Testis (tissue), 3 donors: ENCODE measurements around the gene POLR3K. TPM values are rescaled to one million over a fixed set of nuclear protein-coding genes. Genes with fewer than 3 reads are reported as not detected.
"Not testable (repeated sequence)": the region's sequence is repeated elsewhere in the genome, so short reads cannot be mapped to it uniquely, and the experiment has no call there.

ENCODE experiments used
- DNase-seq: peaks from one replicate; pipeline ENCODE4 v3.0.0-alpha.2; 2019
- H3K27ac ChIP-seq, 2 donors: fragments of 200-600 bp; sonication (generic); one replicate each; pipeline ENCODE4 v1.5.1; 2019
- H3K27me3 ChIP-seq: fragments of 200-600 bp; sonication (generic); one replicate; pipeline ENCODE4 v1.5.1; 2019
- H3K36me3 ChIP-seq: fragments of 200-600 bp; sonication (generic); one replicate; pipeline ENCODE4 v1.5.1; 2017; ENCODE audit warnings: low read depth; ENCODE audit errors: missing control alignments
- H3K4me1 ChIP-seq: fragments of 200-600 bp; sonication (generic); one replicate; pipeline ENCODE4 v1.5.1; 2019
- H3K4me3 ChIP-seq, 2 donors: fragments of 200-600 bp; sonication (generic); one replicate each; pipeline ENCODE4 v1.5.1; 2017 to 2019
- H3K9me3 ChIP-seq: fragments of 200-600 bp; sonication (generic); one replicate; pipeline ENCODE4 v1.5.1; 2017
- POLR2A ChIP-seq: fragments of 450-650 bp; IDR thresholded peaks from one replicate; pipeline ENCODE4 v1.6.1; 2017; ENCODE audit warnings: antibody characterized with exemption, mild to moderate bottlenecking, moderate library complexity
- WGBS, 2 donors: methylation state at CpG; one replicate each; pipeline ENCODE4 v1.1.5; 2018; 5-methylcytosine and 5-hydroxymethylcytosine counted together
- intact Hi-C: fragments of 100-400 bp; cut with DNase I; formaldehyde crosslinking; loops from one replicate; pipeline ENCODE4 v1.15.1; 2023; ENCODE audit warnings: low total_unique reads
- polyA plus RNA-seq: library from polyadenylated mRNA; stranded (reverse); fragments of 350-450 nt; fragmentation: Illumina TruSeq; extraction: RNeasy Lipid Tissue Mini Kit (QIAGEN cat#74804); gene quantifications from one replicate; pipeline ENCODE4 v1.2.3, GENCODE V29; 2014; ENCODE audit warnings: low read depth, low replicate concordance; ENCODE audit not compliant: insufficient read depth
- total RNA-seq, 2 donors: library from RNA; depleted of rRNA; stranded (reverse); fragments of >200 nt; gene quantifications; one replicate each; pipeline ENCODE4 v1.2.3, GENCODE V29; 2016
- TF ChIP-seq, protein P1 (sequence below), 3 experiments: fragments of 450-650 bp in 2 of 3; fragments of 200-600 bp in 1 of 3; sonication (generic) in 1 of 3; IDR thresholded peaks; one replicate each; pipeline ENCODE4 v1.5.1; 2016 to 2019; ENCODE audit warnings: antibody characterized with exemption in 3 of 3, mild to moderate bottlenecking in 2 of 3, moderate library complexity in 1 of 3

Gene POLR3K
- total and polyA plus RNA-seq, 3 donors from 2014 or later: 2.4 to 6.5 (median 3.0) TPM

DNA sequence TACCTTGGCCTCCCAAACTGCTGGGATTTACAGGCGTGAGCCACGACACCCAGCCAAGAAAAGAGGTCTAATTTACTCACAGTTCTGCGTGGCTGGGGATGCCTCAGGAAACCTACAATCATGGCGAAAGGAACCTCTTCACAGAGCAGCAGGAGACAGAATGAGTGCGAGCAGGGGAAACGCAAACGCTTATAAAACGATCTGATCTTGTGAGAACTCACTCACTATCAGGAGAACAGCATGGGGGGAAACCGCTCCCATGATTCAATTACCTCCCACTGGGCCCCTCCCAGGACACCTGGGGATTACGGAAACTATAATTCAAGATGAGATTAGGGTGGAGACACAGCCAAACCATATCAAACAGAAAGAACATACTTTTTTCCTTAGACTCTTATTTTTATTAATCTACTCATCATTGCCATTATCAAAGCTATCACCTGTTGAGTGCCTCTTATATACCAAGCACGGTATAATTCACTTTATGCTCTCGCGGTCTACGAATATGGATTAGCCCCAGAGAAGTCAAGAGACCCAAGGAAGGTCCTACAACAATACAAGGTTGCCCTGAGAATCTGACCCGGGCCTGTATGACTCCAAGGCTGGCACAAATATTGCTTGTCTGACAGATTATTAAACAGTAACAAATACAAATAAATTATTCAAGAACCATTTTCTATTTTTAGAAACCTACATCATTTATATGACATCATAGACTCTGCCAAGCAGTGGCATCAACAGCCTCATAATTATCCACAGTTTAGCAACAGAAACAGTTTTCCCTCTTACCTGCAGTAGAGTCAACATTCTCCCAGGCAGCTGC lies 2.4 kb downstream of the POLR3K start:
- Histone ChIP-seq H3K4me1 (peaks cover 4% of the 10 kb centered on the region), H3K4me3 (no peak overlapping the region), H3K27ac (no peak overlapping the region), H3K27me3 (no peaks in the 10 kb centered on the region), H3K9me3 (no peaks in the 10 kb centered on the region), H3K36me3 (no peaks in the 10 kb centered on the region)
- DNase-seq: no peak
- intact Hi-C loops: no loop called here
- 90 to 93% methylated on average over 15 of the region's 15 CpGs for WGBS, 2 donors
- TF ChIP-seq POLR2A: no peak
- TF ChIP-seq, protein P1, sequence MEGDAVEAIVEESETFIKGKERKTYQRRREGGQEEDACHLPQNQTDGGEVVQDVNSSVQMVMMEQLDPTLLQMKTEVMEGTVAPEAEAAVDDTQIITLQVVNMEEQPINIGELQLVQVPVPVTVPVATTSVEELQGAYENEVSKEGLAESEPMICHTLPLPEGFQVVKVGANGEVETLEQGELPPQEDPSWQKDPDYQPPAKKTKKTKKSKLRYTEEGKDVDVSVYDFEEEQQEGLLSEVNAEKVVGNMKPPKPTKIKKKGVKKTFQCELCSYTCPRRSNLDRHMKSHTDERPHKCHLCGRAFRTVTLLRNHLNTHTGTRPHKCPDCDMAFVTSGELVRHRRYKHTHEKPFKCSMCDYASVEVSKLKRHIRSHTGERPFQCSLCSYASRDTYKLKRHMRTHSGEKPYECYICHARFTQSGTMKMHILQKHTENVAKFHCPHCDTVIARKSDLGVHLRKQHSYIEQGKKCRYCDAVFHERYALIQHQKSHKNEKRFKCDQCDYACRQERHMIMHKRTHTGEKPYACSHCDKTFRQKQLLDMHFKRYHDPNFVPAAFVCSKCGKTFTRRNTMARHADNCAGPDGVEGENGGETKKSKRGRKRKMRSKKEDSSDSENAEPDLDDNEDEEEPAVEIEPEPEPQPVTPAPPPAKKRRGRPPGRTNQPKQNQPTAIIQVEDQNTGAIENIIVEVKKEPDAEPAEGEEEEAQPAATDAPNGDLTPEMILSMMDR (IDR thresholded peaks at IDR 0.05): no peak

GRCh38 chr16:47234-47633 lies 6.2 kb downstream of the POLR3K start:
- Histone ChIP-seq H3K27ac (no peak overlapping the region), H3K4me1 (no peaks in the 10 kb centered on the region), H3K4me3 (no peak overlapping the region), H3K27me3 (no peaks in the 10 kb centered on the region), H3K9me3 (no peaks in the 10 kb centered on the region), H3K36me3 (no peaks in the 10 kb centered on the region)
- no peak for TF ChIP-seq POLR2A
- TF ChIP-seq, protein P1 (IDR thresholded peaks at IDR 0.05): no peak
- no peak for DNase-seq
- intact Hi-C loops: no loop called here
- WGBS, 2 donors: 96 to 100% methylated on average over 7 of the region's 7 CpGs

GRCh38 chr16:46510-46909 lies 6.9 kb downstream of the POLR3K start:
- H3K4me3 ChIP-seq, DNase-seq, H3K36me3 ChIP-seq, H3K27me3 ChIP-seq, H3K27ac ChIP-seq, H3K4me1 ChIP-seq, intact Hi-C loops, H3K9me3 ChIP-seq: not testable (repeated sequence)
- 93 to 96% methylated on average over 7 of the region's 7 CpGs for whole genome bisulfite sequencing, 2 donors

- no peak for TF ChIP-seq POLR2A
- TF ChIP-seq, protein P1 (IDR thresholded peaks at IDR 0.05): no peak
- no peak for DNase-seq
- Histone ChIP-seq H3K4me1 (no peaks in the 10 kb centered on the region), H3K9me3 (no peaks in the 10 kb centered on the region), H3K27me3 (no peaks in the 10 kb centered on the region), H3K27ac (no peak overlapping the region), H3K4me3 (no peak overlapping the region), H3K36me3 (no peaks in the 10 kb centered on the region)
- WGBS, 2 donors: 89 to 92% methylated on average over 5 of the region's 5 CpGs
- intact Hi-C loops: no loop called here
Observed at GRCh38 chr16:45454-45853, 8.0 kb downstream of the POLR3K start.

DNA sequence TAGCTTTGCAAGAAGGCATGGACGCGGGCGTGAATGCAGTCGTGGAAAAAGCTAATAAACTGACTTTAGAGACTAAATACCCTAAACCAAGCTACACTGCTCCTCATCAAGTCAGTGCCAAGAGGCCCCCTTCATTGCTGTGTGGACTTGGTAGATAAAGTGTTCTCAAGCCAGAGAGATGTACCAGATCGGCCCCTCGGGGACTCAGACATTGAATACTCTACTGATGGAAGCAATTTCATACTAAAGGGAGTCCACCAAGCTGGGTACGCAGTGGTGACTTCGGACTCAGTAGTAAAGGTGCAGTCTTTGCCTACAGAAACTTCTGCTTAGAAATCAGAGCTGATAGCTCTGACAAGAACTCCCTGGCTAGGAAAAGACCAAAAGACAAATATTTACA lies 8.8 kb downstream of the POLR3K start:
- Histone ChIP-seq H3K36me3 (no peaks in the 10 kb centered on the region), H3K27ac (no peak overlapping the region), H3K4me3 (no peak overlapping the region), H3K27me3 (no peaks in the 10 kb centered on the region), H3K4me1 (no peaks in the 10 kb centered on the region), H3K9me3 (no peaks in the 10 kb centered on the region)
- intact Hi-C loops: no loop called here
- WGBS, 2 donors: 94 to 95% methylated on average over 8 of the region's 8 CpGs
- no peak for DNase-seq
- TF ChIP-seq, protein P1 (IDR thresholded peaks at IDR 0.05): no peak
- TF ChIP-seq POLR2A: no peak
